T-cell (primary cell): ENCODE data around the gene GIMAP1. TPM values are rescaled to one million over a fixed set of nuclear protein-coding genes. Genes with fewer than 3 reads are reported as not detected.

Experiments used
- ATAC-seq, 4 experiments: fragments of 200-7000 bp in 3 of 4; fragments of 150-1000 bp in 1 of 4; cut with Tn5 transposase; replicated peaks in 1 of 4; 1 replicate in 3 of 4; 2 replicates in 1 of 4; pipeline ENCODE4 v1.10.0; 2021; ENCODE audit warnings: moderate library complexity in 3 of 4, mild to moderate bottlenecking in 2 of 4, moderate number of reproducible peaks in 1 of 4
- CTCF ChIA-PET, 2 donors: fragments of 300-600 bp; sonication (Branson Sonifier 250); formaldehyde crosslinking; loops; one replicate each; lab custom pipeline; 2022; ENCODE audit warnings: antibody characterized with exemption in 2 of 2; lab: Charles Lee
- POLR2A ChIA-PET, 2 donors: fragments of 300-600 bp; sonication (Branson Sonifier 250); formaldehyde crosslinking; loops; one replicate each; lab custom pipeline; 2022; ENCODE audit warnings: antibody characterized with exemption in 2 of 2; lab: Charles Lee
- DNase-seq, 35 experiments: peaks; one replicate each; pipeline versions ENCODE4 v3.0.0 to v3.0.0-alpha.2; 2013 to 2023
- H3K27ac ChIP-seq: one replicate; pipeline ENCODE4 v1.5.1; 2013; ENCODE audit warnings: low read length
- H3K27me3 ChIP-seq, 2 experiments: replicated peaks in 1 of 2; 1 replicate in 1 of 2; 2 replicates in 1 of 2; pipeline versions ENCODE4 v1.6.1 to v1.7.0; 2013; ENCODE audit warnings: low read length in 1 of 2, mixed read lengths in 1 of 2; ENCODE audit not compliant: control insufficient read depth in 2 of 2, insufficient read depth in 2 of 2; ENCODE audit errors: extremely low read depth in 1 of 2
- H3K36me3 ChIP-seq, 2 donors: 1 replicate in 1 of 2; 2 replicates in 1 of 2; pipeline versions ENCODE4 v1.6.1 to v1.7.0; 2013; ENCODE audit warnings: low read length in 1 of 2; ENCODE audit not compliant: control insufficient read depth in 2 of 2, insufficient read depth in 1 of 2; ENCODE audit errors: extremely low read depth in 1 of 2
- H3K4me1 ChIP-seq, 2 experiments: 1 replicate in 1 of 2; 2 replicates in 1 of 2; pipeline versions ENCODE4 v1.6.1 to v1.7.0; 2013; ENCODE audit warnings: low read length in 2 of 2, mixed read lengths in 1 of 2; ENCODE audit not compliant: insufficient read depth in 2 of 2, control insufficient read depth in 1 of 2; ENCODE audit errors: extremely low read depth in 1 of 2
- H3K4me3 ChIP-seq, 2 donors: 1 replicate in 1 of 2; 2 replicates in 1 of 2; pipeline versions ENCODE4 v1.5.1 to v1.7.0; 2013; ENCODE audit warnings: mild to moderate bottlenecking in 2 of 2, low read length in 1 of 2, moderate library complexity in 1 of 2; ENCODE audit not compliant: control insufficient read depth in 1 of 2; ENCODE audit errors: extremely low read depth in 1 of 2
- H3K9me3 ChIP-seq: 2 replicates; pipeline ENCODE4 v1.7.0; 2013
- H3K27ac Mint-ChIP-seq, 2 donors: one replicate each; pipeline ENCODE4 v1.8.0; 2020 to 2021; ENCODE audit warnings: mild to moderate bottlenecking in 2 of 2, mixed read lengths in 2 of 2
- H3K27me3 Mint-ChIP-seq, 2 donors: one replicate each; pipeline ENCODE4 v1.8.0; 2021 to 2022; ENCODE audit warnings: mixed read lengths in 2 of 2
- H3K36me3 Mint-ChIP-seq: one replicate; pipeline ENCODE4 v1.8.0; 2021; ENCODE audit warnings: mixed read lengths
- H3K4me1 Mint-ChIP-seq, 3 donors: one replicate each; pipeline ENCODE4 v1.8.0; 2020 to 2022; ENCODE audit warnings: mixed read lengths in 3 of 3, mild to moderate bottlenecking in 1 of 3
- H3K4me3 Mint-ChIP-seq, 3 donors: one replicate each; pipeline ENCODE4 v1.8.0; 2020 to 2022; ENCODE audit warnings: mild to moderate bottlenecking in 3 of 3, mixed read lengths in 3 of 3, moderate library complexity in 3 of 3
- H3K9me3 Mint-ChIP-seq, 3 donors: one replicate each; pipeline ENCODE4 v1.8.0; 2020 to 2022; ENCODE audit warnings: mixed read lengths in 3 of 3
- WGBS: methylation state at CpG from one replicate; pipeline ENCODE4 v1.1.5; 2013; ENCODE audit warnings: missing lambda C conversion rate; ENCODE audit not compliant: insufficient coverage; 5-methylcytosine and 5-hydroxymethylcytosine counted together
- total RNA-seq, 35 experiments: library from RNA in 6 of 35; stranded (reverse) in 6 of 35; fragments of 120-200 nt in 1 of 35; gene quantifications; one replicate each; pipeline versions ENCODE4 v1.2.1 to v1.2.4 and lab custom pipeline; 2013 to 2026

GIMAP1 gene
- total RNA-seq, 5 donors from 2014 or later (not counting 1 experiment from before 2014, with no cell fraction given), result 23.5 to 99.9 (median 76.8) TPM

- Mint-ChIP-seq H3K27me3 (no peaks in the 10 kb centered on the region), H3K4me3 (peak overlapping the region in 2 of 3 donors; percentile 49 to 93), H3K27ac (peak overlapping the region; percentile 94 to 99), H3K36me3 (peaks cover 26% of the 10 kb centered on the region), H3K4me1 (peaks cover 83 to 95% (median 89%) of the 10 kb centered on the region in 3 donors), H3K9me3 (no peaks in the 10 kb centered on the region)
- ChIA-PET POLR2A (no interaction called here), CTCF (interaction anchor here in 1 of 2 donors (1.2 kb wide), 1 partner anchor 299 kb away, joined by 4 read pairs; no protein-coding TSS in a partner anchor)
- DNase-seq (peak in 1 of 35 experiments; percentile 59), ATAC-seq (peak in 3 of 4 experiments; percentile 45 to 58 (median 47))
- H3K27ac ChIP-seq, result peak overlapping the region; percentile 62
- no peaks in the 10 kb centered on the region for H3K27me3 ChIP-seq
- peaks cover 7 to 23% of the 10 kb centered on the region in 2 donors for H3K36me3 ChIP-seq
- no CpG with 5 or more reads among the region's 4 CpGs for WGBS
- H3K9me3 ChIP-seq, result no peaks in the 10 kb centered on the region
- H3K4me3 ChIP-seq, result no peak overlapping the region
- H3K4me1 ChIP-seq, result peaks cover 56 to 85% of the 10 kb centered on the region in 2 experiments
These were observed 32.0 kb downstream of the GIMAP1 start for GRCh38 chr7:150748376-150748775.

GRCh38 chr7:150751702-150752101, 35.3 kb downstream of the GIMAP1 start:
- DNase-seq, result no peak
- H3K27ac Mint-ChIP-seq, result peak overlapping the region; percentile 96 to 99
- ChIA-PET POLR2A (no interaction called here), CTCF (no interaction called here)
- no peak for ATAC-seq
- H3K27me3 Mint-ChIP-seq, result no peaks in the 10 kb centered on the region
- H3K36me3 Mint-ChIP-seq, result no peaks in the 10 kb centered on the region
- H3K9me3 Mint-ChIP-seq, result no peaks in the 10 kb centered on the region
- Histone ChIP-seq H3K27ac (peak overlapping the region; percentile 35), H3K27me3 (no peaks in the 10 kb centered on the region), H3K9me3 (no peaks in the 10 kb centered on the region), H3K4me1 (peaks cover 57 to 80% of the 10 kb centered on the region in 2 experiments), H3K4me3 (no peak overlapping the region), H3K36me3 (no peaks in the 10 kb centered on the region)
- peaks cover 77 to 94% (median 87%) of the 10 kb centered on the region in 3 donors for H3K4me1 Mint-ChIP-seq
- H3K4me3 Mint-ChIP-seq, result no peak overlapping the region
- 67% methylated on average over 1 of the region's 2 CpGs for WGBS

- H3K9me3 ChIP-seq, result no peaks in the 10 kb centered on the region
- DNase-seq, result no peak
- peaks cover 46 to 64% of the 10 kb centered on the region in 2 experiments for H3K4me1 ChIP-seq
- H3K36me3 Mint-ChIP-seq, result no peaks in the 10 kb centered on the region
- H3K4me3 ChIP-seq, result no peak overlapping the region
- peak overlapping the region; percentile 96 to 99 for H3K27ac Mint-ChIP-seq
- ATAC-seq, result no peak
- ChIA-PET POLR2A (interaction anchor here in 1 of 2 donors (0.8 kb wide), 1 partner anchor 11 kb away, joined by 7 read pairs; no protein-coding TSS in a partner anchor), CTCF (interaction anchor here in 1 of 2 donors (1.1 kb wide), 1 partner anchor 214 kb away, joined by 3 read pairs; no protein-coding TSS in a partner anchor)
- H3K27me3 Mint-ChIP-seq, result no peaks in the 10 kb centered on the region
- H3K4me3 Mint-ChIP-seq, result peak overlapping the region in 1 of 3 donors; percentile 58
- H3K27me3 ChIP-seq, result no peaks in the 10 kb centered on the region
- no peaks in the 10 kb centered on the region for H3K9me3 Mint-ChIP-seq
- WGBS, result 100% methylated on average over 2 of the region's 6 CpGs
- peaks cover 73 to 86% (median 79%) of the 10 kb centered on the region in 3 donors for H3K4me1 Mint-ChIP-seq
- peak overlapping the region; percentile 77 for H3K27ac ChIP-seq
- H3K36me3 ChIP-seq, result no peaks in the 10 kb centered on the region
These were observed 36.8 kb downstream of the GIMAP1 start for GRCh38 chr7:150753239-150753638.

GRCh38 chr7:150753826-150754603, 37.6 kb downstream of the GIMAP1 start:
- CTCF ChIA-PET, result interaction anchor here in 1 of 2 donors (0.6 to 1.1 kb wide), 3 partner anchors 13 to 215 kb away, joined by 3 to 4 read pairs (median 3); no protein-coding TSS in a partner anchor
- peak overlapping the region in 2 of 3 donors; percentile 7 to 61 for H3K4me3 Mint-ChIP-seq

GRCh38 chr7:150754951-150755350, 38.5 kb downstream of the GIMAP1 start:
- Histone ChIP-seq H3K27me3 (no peaks in the 10 kb centered on the region), H3K4me3 (no peak overlapping the region), H3K27ac (peak overlapping the region; percentile 77), H3K9me3 (no peaks in the 10 kb centered on the region), H3K4me1 (peaks cover 36 to 49% of the 10 kb centered on the region in 2 experiments), H3K36me3 (no peaks in the 10 kb centered on the region)
- POLR2A ChIA-PET, result interaction anchor here (0.6 to 1.5 kb wide), 5 partner anchors 38 to 306 kb away, joined by 3 to 7 read pairs (median 6); partner anchors contain the start of gene GIMAP2 (in 1 of the 2)
- Mint-ChIP-seq H3K36me3 (no peaks in the 10 kb centered on the region), H3K27me3 (no peaks in the 10 kb centered on the region), H3K4me1 (peaks cover 58 to 69% (median 62%) of the 10 kb centered on the region in 3 donors), H3K27ac (peak overlapping the region; percentile 98 to 99), H3K4me3 (peak overlapping the region; percentile 63 to 79 (median 68)), H3K9me3 (no peaks in the 10 kb centered on the region)
- ATAC-seq (peak; percentile 17 to 40 (median 37)), DNase-seq (peak in 1 of 35 experiments; percentile 43)
- CTCF ChIA-PET, result interaction anchor here (0.7 to 3.0 kb wide), 25 partner anchors 9 to 398 kb away, joined by 3 to 68 read pairs (median 4); partner anchors contain the start of genes GIMAP1 (in 1 of the 2), GIMAP2 (in 1 of the 2), GIMAP7 (in 1 of the 2) and GIMAP8 (in 1 of the 2)

More at GRCh38 chr7:150753826-150754603, 37.6 kb downstream of the GIMAP1 start:
- Histone ChIP-seq H3K4me3 (no peak overlapping the region), H3K9me3 (no peaks in the 10 kb centered on the region), H3K27ac (peak overlapping the region; percentile 77), H3K4me1 (peaks cover 39 to 56% of the 10 kb centered on the region in 2 experiments), H3K36me3 (no peaks in the 10 kb centered on the region), H3K27me3 (no peaks in the 10 kb centered on the region)
- DNase-seq (peak in 1 of 35 experiments; percentile 65), ATAC-seq (no peak)
- Mint-ChIP-seq H3K36me3 (no peaks in the 10 kb centered on the region), H3K4me1 (peaks cover 65 to 78% (median 71%) of the 10 kb centered on the region in 3 donors), H3K27ac (peak overlapping the region; percentile 96 to 99), H3K9me3 (no peaks in the 10 kb centered on the region), H3K27me3 (no peaks in the 10 kb centered on the region)
- WGBS, result no CpG with 5 or more reads among the region's 3 CpGs
- POLR2A ChIA-PET, result interaction anchor here in 1 of 2 donors (0.7 kb wide), 1 partner anchor 76 kb away, joined by 8 read pairs; no protein-coding TSS in a partner anchor
